Activated CD8-positive, alpha-beta memory T cell treated with anti-CD3 and anti-CD28 coated beads, Interleukin-2, amount 50 U/mL, for 1 hour (primary cell): Measurements from ENCODE around the gene SETDB2.

Experiments used
- DNase-seq: peaks from one replicate; pipeline ENCODE4 v3.0.0-alpha.2; 2020; ENCODE audit errors: extremely low read depth

Gene SETDB2

DNA sequence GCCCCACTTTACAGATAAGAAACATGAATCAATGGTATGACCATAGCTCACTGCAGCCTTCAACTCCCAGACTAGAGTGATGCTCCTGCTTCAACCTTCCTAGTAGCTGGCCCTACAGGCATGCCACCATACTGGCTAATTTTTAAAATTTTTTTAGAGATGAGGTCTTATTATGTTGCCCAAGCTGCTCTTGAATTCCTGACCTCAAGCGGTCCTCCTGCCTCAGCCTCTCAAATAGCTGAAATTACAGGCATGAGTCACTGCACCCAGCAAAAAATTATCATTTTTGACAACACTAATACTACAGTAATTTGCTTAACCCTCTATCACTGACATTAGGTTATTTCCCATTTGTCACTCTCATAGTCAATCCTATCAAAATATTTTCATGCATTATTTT, 15.0 kb upstream of the SETDB2 start:
- no peak for DNase-seq

DNA sequence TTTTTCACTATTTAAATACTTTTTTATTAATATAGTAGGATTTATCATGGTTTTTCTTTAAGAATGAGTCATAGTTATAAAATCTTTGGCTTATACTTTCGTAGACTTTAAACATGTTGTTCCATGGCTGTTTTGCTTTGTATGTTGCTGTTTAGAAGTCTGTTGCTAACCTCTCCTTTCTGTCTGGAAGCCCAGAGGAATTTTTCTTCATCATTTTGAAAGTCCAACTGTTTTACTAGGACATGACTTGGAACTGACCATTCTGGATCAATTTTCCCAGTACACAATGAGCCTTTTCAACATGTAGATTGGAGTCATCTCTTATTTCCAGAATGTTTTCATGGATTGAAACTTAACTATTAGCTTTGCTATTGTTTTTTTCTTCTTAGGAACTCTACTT, 8.1 kb upstream of the SETDB2 start:
- no peak for DNase-seq

DNA sequence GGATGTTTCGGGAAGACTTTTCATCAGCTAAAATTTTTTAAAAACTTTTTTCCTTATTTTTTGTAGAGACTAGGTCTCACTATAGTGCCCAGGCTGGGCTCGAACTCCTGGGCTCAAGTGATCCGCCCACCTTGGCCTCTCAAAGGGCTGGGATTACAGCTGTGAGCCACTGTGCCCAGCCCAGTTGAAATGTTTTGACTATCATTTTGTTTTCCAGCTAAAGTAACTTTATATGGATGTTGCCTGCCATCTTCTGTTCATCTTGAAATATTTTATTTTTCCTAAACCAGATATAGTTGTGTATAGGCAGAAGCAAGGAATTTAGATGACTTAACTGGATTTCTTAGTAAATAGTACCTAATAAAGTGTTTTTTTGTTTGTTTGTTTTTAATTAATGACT, 7.2 kb upstream of the SETDB2 start:
- no peak for DNase-seq

DNA sequence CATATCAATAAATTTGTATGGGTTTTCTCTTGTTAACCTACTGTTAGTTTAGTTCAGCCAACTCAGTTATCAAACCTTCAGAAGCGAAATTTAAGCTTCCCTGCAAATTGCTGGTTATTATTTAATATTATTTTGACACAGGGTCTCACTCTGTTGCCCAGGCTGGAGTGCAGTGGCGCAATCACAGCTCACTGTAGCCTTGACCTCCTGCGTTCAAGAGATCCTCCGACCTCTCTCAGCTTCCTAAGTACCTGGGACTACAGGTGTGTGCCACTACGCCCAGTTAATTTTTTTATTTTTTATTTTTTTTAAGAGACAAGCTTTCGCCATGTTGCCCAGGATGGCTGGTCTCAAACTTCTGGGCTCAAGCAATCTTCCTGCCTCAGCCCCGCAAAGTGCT, 6.4 kb upstream of the SETDB2 start:
- DNase-seq, result no peak

DNA sequence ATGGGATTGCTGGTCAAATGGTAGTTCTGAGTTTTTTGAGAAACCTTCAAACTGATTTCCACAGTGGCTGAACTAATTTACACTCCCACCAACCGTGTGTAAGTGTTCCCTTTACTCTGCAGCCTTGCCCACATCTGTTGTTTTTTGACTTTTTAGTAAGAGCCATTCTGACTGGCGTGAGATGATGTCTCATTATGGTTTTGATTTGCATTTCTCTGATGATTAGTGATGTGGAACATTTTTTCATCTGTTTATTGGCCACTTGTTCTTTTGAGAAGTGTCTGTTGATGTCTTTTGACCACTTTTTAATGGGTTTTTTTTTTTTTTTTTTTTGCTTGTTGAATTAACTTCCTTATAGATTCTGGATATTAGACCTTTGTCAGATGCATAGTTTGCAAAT, 4.5 kb upstream of the SETDB2 start:
- no peak for DNase-seq

DNA sequence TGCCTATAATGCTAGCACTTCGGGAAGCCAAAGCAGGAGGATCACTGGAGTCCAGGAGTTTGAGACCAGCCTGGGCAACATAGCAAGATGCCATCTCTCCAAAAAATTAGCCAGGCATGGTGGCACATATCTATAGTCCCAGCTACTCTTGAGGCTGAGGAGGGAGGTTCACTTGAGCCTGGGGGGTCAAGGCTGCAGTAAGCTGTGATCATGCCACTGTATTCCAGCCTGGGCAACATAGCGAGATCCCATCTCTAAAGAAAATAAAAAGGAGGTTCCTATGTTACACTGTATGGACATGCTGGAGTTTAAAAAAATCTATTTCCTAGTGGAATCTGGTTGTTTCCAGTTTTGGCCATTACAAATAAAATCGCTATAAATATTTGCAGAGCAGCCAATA, 2.8 kb upstream of the SETDB2 start:
- DNase-seq, result no peak

DNA sequence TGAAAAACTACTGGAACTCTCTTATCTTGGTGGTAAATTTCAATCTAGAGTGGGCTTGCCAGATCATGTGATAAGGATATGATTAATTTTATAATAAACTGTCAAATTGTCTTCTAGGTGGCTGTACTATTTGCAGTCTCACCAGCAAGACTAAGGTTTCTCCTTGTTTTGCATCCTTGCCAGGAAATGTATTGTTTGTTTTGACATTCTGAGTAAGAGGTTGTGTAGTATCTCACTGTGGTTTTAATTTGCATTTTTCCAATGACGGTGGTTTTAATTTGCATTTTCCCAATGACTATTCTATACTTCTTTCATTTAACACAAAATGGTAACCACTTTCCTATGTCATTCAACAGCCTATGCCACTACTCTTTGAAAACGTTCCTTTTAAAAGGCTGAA, 2.2 kb upstream of the SETDB2 start:
- no peak for DNase-seq

DNA sequence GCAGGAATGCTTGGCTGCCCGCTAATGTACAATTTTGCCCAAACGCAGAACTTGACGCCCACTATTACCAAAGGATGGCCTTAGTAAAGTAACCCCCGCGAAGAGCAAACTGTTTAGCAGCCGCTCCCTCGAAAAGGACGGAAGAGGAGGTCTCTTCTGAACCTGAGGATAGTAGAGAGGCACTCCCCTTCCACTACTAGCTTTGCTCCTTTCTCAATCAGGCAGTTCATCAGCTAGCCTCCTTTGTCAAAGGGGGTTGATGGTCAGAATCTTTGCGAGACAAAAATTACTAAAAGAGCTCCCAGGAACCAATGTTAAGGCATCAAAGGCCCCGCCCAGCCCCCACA, 744 bp upstream of the SETDB2 start:
- no peak for DNase-seq

DNA sequence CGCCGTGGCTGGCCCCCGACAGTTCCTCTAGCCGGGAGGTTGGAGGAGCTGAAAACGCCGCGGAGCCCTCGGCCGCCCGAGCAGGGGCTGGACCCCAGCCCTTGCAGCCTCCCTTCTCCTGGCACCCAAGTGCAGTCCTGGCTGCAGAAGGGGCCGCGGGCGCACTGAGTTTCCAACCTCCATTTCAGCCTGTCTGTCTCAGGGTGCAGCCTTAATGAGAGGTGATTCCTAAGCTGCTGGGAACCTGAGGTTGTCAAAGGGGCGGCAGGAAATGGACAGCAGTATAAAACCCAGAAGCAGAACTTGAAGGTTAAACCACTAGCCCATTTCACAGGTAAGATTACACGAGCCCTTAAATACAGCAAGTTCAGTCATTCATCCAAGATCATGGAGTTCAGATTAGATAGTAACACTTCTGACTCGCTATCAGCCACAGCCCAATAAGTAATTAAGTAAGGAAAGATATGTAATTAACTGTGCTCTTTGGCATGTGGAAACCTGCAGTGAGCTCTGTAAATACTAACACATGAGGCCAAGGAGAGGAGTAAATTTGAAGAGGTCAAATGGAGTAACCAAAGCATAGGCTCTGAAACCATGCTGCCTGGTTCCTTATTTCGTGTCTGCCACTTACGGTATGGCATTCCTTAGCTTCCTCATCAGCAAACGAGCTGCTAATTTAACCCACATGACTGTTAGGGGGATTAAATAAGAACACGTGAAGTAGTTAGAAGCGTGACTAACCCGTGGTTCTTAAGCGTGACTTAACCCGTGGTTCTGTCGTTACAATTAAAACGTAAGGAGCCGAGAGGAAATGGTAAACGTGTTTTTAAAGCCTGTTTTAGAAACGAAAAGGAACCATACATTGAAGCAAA, 686 bp downstream of the SETDB2 start:
- DNase-seq, result no peak

DNA sequence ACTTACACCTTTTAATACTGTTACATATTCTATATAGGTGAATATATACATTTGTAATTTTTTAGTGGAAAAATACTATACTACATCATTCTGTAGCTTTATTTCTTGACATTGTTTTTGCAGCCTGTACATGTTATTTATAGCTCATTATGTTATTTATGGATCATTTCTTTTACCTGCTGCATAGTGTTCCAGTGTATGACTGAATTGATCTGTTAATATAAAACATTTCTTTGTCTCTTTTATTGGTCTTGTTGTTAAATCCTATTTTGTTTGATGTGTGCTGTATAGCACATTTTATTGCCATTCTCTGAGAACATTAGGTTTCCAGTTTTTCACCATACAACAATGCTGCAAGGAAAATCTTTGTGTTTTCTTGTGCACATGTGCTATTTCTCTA, 2.4 kb downstream of the SETDB2 start:
- no peak for DNase-seq

DNA sequence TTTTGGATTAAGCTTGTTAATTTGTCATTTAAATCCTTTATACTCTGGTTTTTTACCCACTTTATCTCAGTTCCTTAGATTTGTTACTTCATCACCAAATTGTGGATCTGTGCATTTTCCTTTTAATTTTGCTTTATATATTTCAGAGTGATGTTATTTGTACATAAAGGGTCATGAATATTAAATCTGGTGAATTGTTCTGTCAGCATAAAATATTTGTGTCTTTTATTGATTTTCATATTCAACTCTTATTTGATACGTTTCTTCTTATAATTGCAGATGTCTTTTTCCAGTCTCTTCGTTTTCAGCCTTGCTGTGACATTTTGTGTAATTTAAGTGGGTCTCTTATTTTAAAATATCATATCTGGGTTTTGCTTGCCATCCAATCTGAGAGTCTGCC, 4.7 kb downstream of the SETDB2 start:
- DNase-seq, result no peak

DNA sequence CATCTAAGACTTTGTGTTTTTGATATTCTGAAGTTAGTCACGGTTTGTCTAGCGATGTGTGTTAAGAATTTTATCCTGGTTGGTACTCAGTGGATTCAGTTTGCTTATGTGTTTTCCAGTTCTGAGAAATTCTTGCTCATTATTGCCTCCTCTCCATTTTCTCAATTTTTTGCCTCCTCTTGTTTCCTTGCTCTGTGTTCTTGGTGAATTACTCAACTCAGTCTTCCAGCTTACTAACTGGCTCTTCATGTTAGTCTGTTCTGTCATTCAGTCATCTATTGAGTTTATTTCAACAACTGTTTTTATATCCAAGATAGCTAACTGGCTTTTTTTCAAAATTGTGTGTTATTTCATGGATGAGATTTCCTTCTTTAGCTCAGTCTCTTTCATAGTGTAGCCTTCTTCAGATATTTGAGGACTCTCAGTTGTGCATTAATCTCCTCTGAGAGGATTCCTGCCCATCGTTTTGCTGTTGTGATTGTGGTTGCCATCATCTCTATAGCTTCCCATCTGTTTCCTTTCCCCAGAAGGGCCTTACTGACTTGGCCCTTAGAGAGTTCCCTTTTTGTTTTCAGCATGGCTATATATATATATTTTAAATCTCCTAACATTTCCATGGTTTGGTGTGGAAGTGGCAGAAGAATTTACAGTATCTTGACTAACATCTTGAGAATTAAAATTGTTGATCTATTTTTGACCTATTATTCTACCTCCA, 6.2 kb downstream of the SETDB2 start:
- DNase-seq, result no peak

DNA sequence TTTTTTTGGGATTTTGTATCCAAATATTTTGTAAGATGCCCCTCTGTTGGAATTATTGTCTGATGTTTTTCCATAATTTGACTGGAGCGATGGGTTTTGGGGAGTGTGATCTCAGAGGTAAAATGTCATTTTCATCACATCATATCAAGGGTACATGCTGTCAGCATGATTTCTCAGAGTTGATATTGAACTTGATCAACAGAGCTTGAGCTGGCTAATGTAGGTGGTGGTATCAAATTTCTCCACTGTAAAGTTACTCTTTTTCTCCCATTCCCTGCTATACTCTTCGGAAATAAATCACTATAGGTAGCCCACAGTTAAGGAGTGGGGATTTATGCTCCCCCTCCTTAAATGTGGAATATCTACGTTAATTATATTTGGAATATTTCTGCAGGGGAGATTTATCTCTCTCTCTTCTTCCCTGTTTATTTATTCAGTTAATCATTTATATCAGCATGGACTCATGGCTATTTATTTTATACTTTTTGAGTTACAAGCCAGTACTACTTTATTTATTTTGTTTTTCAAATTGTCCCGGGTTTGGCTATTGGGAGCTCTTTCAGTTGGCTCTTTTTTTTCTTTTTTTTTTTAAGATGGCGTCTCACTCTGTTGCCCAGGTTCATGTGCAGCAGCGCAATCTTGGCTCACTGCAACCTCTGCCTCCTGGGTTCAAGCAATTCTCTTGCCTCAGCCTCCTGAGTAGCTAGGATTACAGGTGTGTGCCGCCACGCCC, 8.8 kb downstream of the SETDB2 start:
- DNase-seq, result no peak

DNA sequence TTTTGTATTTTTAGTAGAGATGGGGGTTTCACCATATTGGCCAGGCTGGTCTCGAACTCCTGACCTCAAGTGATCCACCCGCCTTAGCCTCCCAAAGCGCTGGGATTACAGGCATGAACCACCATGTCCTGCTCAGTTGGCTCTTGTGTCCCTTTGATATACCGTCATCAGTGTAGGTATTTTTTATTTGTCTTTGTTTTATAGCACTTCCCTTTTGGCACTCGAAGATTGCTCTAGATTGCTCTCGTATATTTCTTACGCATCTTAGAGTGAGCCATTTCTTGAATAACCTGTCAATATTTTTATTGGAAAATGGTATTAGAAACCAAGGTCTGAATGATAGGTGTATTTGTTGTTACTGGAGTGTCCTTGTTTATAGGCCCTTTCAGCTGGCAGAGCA, 9.4 kb downstream of the SETDB2 start:
- no peak for DNase-seq

DNA sequence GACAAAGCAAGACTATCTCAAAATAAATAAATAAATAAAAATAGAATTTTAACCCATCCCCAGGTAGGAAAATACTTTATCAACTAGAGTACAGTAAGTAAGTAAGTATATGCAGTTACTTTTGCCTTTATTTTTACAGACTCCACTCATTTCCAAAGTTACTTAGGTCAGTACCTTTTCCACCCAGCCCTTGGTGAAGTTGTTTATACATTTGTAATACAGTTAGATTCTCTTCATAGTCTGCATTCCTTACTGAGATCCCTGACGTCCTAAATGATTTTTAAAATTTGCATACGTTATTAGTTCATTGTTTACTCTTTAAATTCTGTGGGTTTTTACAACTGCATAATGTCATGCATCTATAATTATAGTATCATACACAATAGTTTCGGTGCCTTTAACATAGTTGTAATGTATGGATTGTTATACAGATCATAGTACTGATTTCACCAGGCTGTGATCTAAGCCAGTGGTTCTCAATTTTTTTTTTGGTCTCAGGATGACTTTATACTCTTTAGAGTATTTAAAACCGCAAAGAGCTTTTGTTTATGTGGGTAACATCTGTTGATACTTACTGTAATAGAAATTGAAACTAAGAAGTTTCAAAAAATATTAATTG, 10.4 kb downstream of the SETDB2 start:
- no peak for DNase-seq

DNA sequence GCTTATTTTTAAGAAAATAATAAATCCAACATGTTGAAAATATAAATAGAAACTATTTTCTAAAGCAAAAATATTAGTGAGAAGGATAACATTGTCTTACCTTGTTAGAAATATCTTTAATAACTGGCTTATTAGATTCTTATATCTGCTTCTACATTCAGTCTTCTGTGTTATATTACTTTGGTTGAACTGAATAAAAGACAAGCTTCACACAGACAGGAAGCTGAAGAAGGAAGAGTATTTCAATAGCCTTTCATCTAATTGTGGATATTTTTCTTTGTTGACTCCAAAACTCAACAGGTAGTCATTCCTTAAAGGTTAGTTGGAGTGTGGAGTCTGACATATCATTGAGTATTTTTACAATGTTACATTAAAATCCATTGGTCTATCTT, 10.9 kb downstream of the SETDB2 start:
- DNase-seq, result no peak

DNA sequence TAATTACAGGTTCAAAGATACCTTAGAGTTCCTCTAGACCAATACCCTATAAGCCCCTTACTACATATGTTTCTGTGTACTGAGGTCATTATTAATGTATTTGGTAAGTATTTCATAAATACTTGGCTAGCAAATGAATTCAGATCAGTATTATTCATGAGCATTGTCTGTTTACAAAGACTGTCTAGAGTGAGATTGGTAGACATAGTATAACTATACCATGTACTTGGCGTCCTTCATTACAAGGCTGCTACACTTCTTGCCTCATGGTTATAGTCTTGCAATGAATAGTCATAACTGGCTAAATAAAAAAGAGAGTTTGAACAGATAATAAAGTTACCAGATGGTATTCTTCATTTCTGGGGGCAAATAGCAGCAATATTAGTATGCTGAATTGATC, 12.1 kb downstream of the SETDB2 start:
- DNase-seq, result no peak

DNA sequence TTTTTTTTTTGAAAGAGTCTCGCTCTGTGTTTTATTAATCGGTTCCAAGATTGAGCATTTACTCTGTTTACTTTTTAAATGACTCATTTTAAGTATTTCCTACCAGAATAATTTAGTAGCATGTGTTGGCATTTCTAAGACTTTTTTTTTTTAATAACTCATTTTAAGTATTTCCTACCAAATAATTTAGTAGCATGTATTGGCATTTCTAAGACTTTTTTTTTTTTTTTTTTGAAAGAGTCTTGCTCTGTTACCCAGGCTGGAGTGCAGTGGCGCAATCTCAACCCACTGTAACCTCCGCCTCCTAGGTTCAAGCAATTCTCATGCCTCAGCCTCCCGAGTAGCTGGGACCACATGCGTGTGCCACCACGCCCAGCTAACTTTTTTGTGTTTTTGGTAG, 13.1 kb downstream of the SETDB2 start:
- DNase-seq, result no peak

DNA sequence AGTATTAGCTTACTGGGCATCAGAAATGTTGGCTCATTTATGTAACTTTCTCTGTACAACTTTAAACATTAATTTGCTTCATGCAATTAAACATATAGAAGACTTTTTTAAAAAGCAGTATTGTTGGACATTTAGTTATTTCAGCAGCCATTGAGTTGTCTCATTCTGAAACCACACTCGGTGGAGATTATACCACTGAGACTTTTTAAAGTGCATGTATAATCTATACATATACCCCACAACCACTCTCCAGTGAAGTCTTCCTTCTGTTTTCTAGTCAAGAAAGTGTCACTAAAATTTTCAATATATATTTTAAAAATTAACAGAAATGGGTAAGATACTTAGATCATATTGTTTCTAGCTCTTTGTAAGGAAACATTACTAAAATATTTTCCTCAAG, 15.5 kb downstream of the SETDB2 start:
- no peak for DNase-seq

DNA sequence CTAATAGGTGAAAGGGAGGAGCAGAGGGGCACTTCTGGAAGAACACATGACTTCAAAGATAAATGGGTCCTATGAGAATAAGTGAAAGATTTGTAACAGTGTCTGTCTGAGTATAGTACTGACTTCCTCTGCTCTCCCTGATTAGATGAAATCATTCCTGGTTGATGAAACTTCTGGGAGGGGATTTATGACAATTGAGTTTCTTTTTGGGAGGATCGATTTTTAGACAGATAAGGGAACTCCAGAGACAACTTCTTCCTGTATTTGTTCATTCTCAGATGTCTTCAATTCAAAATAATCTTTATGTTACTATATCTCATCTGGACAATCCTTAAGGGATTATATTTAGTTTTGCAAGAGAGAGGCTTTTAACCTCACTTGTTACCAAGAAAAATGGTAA, 20.0 kb downstream of the SETDB2 start:
- no peak for DNase-seq

DNA sequence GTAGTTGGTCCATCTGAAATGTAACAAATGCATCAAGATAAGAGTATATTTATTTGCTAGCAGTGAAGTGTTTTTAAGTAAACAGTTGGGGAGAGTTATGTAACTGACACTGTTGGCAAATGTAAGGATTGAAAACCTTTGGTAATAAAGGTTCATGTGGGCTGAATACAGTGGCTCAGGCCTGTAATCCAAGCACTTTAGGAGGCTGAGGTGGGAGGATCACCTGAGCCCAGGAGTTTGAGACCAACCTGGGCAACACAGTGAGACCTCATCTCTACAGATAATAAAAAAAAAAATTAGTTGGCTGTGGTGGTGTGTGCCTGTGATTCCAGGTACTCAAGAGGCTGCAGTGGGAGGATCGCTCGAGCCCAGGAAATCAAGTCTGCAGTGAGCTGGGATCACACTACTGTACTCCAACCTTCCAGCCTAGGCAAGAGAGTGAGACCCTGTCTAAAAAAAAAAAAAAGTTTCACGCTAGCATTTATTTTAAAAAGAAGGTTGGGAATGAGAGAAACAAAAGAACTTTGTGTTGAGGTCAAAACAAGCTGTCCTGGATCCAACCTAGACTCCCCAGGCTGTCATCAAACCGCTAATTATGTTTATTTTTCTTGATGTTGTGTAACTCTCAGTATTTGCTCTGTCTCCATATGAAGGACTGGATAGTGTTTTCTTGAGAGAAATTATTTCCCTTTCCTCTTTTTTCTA, 20.7 kb downstream of the SETDB2 start:
- DNase-seq, result no peak

DNA sequence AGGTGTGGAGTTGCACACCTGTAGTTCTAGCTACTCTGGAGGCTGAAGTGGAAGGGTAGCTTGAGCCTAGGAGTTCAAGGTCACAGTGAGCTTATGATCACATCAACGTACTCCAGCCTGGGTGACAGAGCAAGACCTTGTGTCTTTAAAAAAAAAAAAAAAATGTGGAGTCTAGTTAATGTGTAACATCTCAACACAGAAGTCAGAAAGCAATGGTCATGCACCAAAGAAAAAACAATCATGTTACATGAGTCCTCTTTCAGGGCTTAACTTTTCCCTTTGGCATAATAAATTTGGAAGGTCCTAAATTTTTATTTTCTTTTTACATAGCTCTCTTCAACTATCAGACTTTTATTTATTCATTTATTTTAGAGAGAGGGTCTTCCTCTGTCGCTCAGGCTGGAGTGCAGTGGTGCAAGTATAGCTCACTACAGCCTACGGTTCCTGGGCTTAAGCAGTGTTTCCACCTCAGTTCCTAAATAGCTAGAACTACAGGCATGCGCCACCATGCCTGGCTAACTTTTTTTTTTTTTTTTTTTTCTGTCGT, 22.3 kb downstream of the SETDB2 start:
- no peak for DNase-seq
